ENCODE measurements around the gene VPS13D.

DNA sequence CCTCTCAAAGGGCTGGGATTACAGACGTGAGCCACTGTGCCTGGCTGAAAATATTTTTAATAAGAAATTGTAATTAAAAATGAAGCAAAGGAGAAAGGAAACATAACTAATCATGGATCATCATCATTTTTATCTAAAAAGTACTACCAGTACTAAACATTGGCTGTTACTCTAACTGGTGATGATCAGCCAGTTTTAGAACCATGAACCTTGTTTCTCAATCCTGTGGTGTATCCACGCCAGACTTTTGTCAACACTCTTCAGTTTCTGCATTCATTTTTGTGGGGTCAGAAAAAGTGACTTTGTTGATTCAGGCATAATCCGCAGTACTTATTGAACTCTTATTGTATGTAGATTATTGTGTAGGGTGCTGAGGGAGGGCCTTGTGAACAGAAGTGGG lies 52.3 kb downstream of the VPS13D start:
- no peak for TF ChIP-seq POLR2A (IDR thresholded peaks at IDR 0.05)
- TF ChIP-seq, protein P1, sequence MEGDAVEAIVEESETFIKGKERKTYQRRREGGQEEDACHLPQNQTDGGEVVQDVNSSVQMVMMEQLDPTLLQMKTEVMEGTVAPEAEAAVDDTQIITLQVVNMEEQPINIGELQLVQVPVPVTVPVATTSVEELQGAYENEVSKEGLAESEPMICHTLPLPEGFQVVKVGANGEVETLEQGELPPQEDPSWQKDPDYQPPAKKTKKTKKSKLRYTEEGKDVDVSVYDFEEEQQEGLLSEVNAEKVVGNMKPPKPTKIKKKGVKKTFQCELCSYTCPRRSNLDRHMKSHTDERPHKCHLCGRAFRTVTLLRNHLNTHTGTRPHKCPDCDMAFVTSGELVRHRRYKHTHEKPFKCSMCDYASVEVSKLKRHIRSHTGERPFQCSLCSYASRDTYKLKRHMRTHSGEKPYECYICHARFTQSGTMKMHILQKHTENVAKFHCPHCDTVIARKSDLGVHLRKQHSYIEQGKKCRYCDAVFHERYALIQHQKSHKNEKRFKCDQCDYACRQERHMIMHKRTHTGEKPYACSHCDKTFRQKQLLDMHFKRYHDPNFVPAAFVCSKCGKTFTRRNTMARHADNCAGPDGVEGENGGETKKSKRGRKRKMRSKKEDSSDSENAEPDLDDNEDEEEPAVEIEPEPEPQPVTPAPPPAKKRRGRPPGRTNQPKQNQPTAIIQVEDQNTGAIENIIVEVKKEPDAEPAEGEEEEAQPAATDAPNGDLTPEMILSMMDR (IDR thresholded peaks at IDR 0.05) = no peak

All from right lobe of liver (tissue), 4 donors.